Measurements from ENCODE around the gene ARHGEF26. TPM values are rescaled to one million over a fixed set of nuclear protein-coding genes. Genes with fewer than 3 reads are reported as not detected.

The ARHGEF26 gene
- total RNA-seq, 1 experiment from 2014 or later = 7.2 TPM

DNA sequence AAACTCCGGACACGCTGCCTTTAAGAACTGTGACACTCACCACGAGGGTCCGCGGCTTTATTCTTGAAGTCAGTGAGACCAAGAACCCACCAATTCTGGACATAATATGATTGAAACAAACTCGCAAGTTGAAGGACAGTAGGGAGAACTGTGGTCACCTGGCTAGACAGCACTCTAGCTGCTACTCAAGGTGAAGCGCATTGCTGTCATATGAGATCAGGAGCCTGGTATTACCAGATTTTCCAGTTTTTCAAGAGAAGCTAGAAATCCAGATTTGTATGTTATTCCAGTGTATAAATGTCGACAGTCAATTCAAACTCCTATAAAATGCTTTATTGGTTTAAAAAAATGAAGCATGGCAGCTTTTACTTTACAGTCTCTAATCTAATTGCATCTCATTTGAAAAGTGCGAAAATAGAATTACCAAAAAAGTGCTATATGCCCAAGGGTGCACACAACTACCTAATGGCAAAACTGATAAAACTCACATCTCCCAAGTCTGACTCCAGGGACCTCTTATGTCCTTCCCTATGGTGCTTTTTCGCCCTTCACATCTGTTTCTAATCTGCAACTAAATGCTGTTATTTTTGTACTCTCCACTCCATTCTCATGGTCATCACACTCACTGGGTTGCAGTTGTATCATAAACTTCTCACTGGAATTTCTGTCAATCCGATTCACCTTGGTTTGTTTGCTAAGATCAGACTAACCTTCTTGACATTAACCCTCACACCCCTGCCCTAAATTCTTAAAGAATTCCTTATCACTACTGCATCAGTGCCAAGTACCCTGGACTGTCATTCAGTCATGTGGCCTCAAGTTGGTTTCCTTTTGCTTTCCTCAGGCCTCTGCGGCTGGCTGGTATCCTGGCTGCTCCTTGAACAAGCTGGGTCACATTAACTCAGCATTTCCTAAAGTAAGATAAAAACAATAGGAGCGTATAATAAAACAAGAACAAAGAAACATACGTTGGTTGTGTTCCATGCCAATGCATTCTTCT, 31.5 kb upstream of the ARHGEF26 start:
- Histone ChIP-seq H3K27ac (ENCODE audit: low read depth, low read length) (no peak overlapping the region), H3K9ac (ENCODE audit: low read length) (no peak overlapping the region), H3K4me2 (ENCODE audit: low read length) (no peak overlapping the region), H3K9me2 (ENCODE audit: insufficient read depth) (no peaks in the 10 kb centered on the region), H3K36me3 (ENCODE audit: control insufficient read depth in 1 of 2, insufficient read depth in 2 of 2, low read length in 2 of 2) (no peaks in the 10 kb centered on the region), H3K4me3 (replicated peaks in 1 of 2; ENCODE audit: low read depth in 1 of 2, low read length in 2 of 2) (no peak overlapping the region), H2AFZ (ENCODE audit: low read depth, low read length, poor library complexity, severe bottlenecking) (no peak overlapping the region), H3K9me3 (ENCODE audit: control insufficient read depth in 1 of 2, insufficient read depth in 1 of 2, low read depth in 1 of 2, low read length in 2 of 2) (no peaks in the 10 kb centered on the region), H3K27me3 (ENCODE audit: insufficient read depth, low read length) (no peaks in the 10 kb centered on the region), H3K4me1 (ENCODE audit: control insufficient read depth in 1 of 2, insufficient read depth in 2 of 2, low read length in 2 of 2) (peaks cover 0 to 9% of the 10 kb centered on the region in 2 experiments; a peak in 2 of 4 replicates), H3K79me2 (ENCODE audit: insufficient read depth, low read length) (no peaks in the 10 kb centered on the region), H4K20me1 (ENCODE audit: insufficient read depth) (no peaks in the 10 kb centered on the region)
- RAD21 ChIA-PET (ENCODE audit: low non-redundant PET in 1 of 2, low total read pairs in 2 of 2, uncharacterized antibody in 2 of 2, unreplicated experiment in 2 of 2) = no interaction called here
- DNase-seq (ENCODE audit: low read depth, low spot score) (no peak), ATAC-seq (no peak)
- TF ChIP-seq JUND (IDR thresholded peaks at IDR 0.05) (0 out of 2 replicates have a peak, but pooled peaks have one; percentile 20), POLR2A (IDR thresholded peaks at IDR 0.05; ENCODE audit: borderline replicate concordance, extremely low read depth, insufficient read depth, insufficient read length) (no peak), EZH2 (IDR thresholded peaks at IDR 0.05) (no peak), ZFX (IDR thresholded peaks at IDR 0.05) (no peak), ELF1 (IDR thresholded peaks at IDR 0.05; ENCODE audit: borderline replicate concordance, low read depth) (no peak), SP1 (IDR thresholded peaks at IDR 0.05; ENCODE audit: low read depth) (peak; percentile 30; the same call in 1 of the 2 replicates)
- TF ChIP-seq, protein P1, sequence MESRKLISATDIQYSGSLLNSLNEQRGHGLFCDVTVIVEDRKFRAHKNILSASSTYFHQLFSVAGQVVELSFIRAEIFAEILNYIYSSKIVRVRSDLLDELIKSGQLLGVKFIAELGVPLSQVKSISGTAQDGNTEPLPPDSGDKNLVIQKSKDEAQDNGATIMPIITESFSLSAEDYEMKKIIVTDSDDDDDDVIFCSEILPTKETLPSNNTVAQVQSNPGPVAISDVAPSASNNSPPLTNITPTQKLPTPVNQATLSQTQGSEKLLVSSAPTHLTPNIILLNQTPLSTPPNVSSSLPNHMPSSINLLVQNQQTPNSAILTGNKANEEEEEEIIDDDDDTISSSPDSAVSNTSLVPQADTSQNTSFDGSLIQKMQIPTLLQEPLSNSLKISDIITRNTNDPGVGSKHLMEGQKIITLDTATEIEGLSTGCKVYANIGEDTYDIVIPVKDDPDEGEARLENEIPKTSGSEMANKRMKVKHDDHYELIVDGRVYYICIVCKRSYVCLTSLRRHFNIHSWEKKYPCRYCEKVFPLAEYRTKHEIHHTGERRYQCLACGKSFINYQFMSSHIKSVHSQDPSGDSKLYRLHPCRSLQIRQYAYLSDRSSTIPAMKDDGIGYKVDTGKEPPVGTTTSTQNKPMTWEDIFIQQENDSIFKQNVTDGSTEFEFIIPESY (IDR thresholded peaks at IDR 0.05; ENCODE audit: extremely low read depth, insufficient replicate concordance, low read length) = no peak
- intact Hi-C loops (cut with micrococcal nuclease) = no loop called here
- POLR2A ChIA-PET = no interaction called here
- no TSS peak for BruUV-seq (replicated peaks)
- CTCF ChIA-PET = interaction anchor here (1.5 kb wide), 1 partner anchor 163 kb away, joined by 3 read pairs; no protein-coding TSS in a partner anchor

Measured in HCT116 (cell line).